Osteoblast (primary cell): ENCODE results near the gene SLC46A1. TPM values are rescaled to one million over a fixed set of nuclear protein-coding genes. Genes with fewer than 3 reads are reported as not detected.

Experiments used
- DNase-seq: peaks from one replicate; pipeline ENCODE4 v3.0.0; 2011; ENCODE audit warnings: low spot score, mixed read lengths; ENCODE audit not compliant: insufficient read length; ENCODE audit errors: missing footprints
- H2AFZ ChIP-seq: 2 replicates; pipeline ENCODE4 v1.6.0; 2011; ENCODE audit warnings: mild to moderate bottlenecking, low read length
- H3K27ac ChIP-seq: 2 replicates; pipeline ENCODE4 v1.5.1; 2011; ENCODE audit warnings: mild to moderate bottlenecking, low read depth, low read length, moderate library complexity
- H3K27me3 ChIP-seq: 2 replicates; pipeline ENCODE4 v1.6.0; 2012; ENCODE audit warnings: mild to moderate bottlenecking, control low read depth, inconsistent platforms, low read length, moderate library complexity; ENCODE audit not compliant: insufficient read depth
- H3K36me3 ChIP-seq: 2 replicates; pipeline ENCODE4 v1.5.1; 2011; ENCODE audit warnings: mild to moderate bottlenecking, low read length, control low read depth, moderate library complexity; ENCODE audit not compliant: insufficient read depth
- H3K4me1 ChIP-seq: 2 replicates; pipeline ENCODE4 v1.5.1; 2011; ENCODE audit warnings: mild to moderate bottlenecking, low read length, control low read depth, moderate library complexity; ENCODE audit not compliant: insufficient read depth
- H3K4me2 ChIP-seq: 2 replicates; pipeline ENCODE4 v1.6.0; 2011; ENCODE audit warnings: mild to moderate bottlenecking, low read length; ENCODE audit not compliant: insufficient read depth
- H3K4me3 ChIP-seq: fragments of 200-600 bp; sonication (generic); 3 replicates; pipeline ENCODE4 v1.5.1; 2012; ENCODE audit warnings: mild to moderate bottlenecking, low read length, inconsistent platforms; ENCODE audit not compliant: insufficient read depth
- H3K79me2 ChIP-seq: 2 replicates; pipeline ENCODE4 v1.6.0; 2012; ENCODE audit warnings: mild to moderate bottlenecking, low read length, control low read depth, inconsistent platforms; ENCODE audit not compliant: insufficient read depth
- H3K9me3 ChIP-seq: 2 replicates; pipeline ENCODE4 v1.5.1; 2011; ENCODE audit warnings: low read depth, low read length, control low read depth
- H4K20me1 ChIP-seq: 2 replicates; pipeline ENCODE4 v1.6.0; 2012; ENCODE audit warnings: mild to moderate bottlenecking, low read length, control low read depth; ENCODE audit not compliant: insufficient read depth
- total RNA-seq: library from RNA; depleted of rRNA; stranded (reverse); fragments of >200 nt; gene quantifications from 2 replicates; pipeline ENCODE4 v1.2.3, GENCODE V29; 2012
- TF ChIP-seq, protein P1 (sequence below): IDR thresholded peaks from 2 replicates; pipeline ENCODE4 v1.5.1; 2011; ENCODE audit warnings: mild to moderate bottlenecking, low read depth, low read length, moderate library complexity; ENCODE audit errors: extremely low read depth

The SLC46A1 gene
- total RNA-seq, 1 donor, result 8.0 TPM

GRCh38 chr17:28357901-28358197, 48.2 kb downstream of the SLC46A1 start:
- Histone ChIP-seq H2AFZ (peak overlapping the region; percentile 90), H3K4me1 (peaks cover 17% of the 10 kb centered on the region), H3K79me2 (peaks cover 50% of the 10 kb centered on the region), H3K4me2 (peak overlapping the region; percentile 88), H3K9me3 (no peaks in the 10 kb centered on the region), H3K36me3 (peaks cover 65% of the 10 kb centered on the region), H3K27ac (peak overlapping the region; percentile 82), H4K20me1 (peaks cover 4% of the 10 kb centered on the region), H3K27me3 (no peaks in the 10 kb centered on the region), H3K4me3 (peak overlapping the region; percentile 89)
- TF ChIP-seq, protein P1, sequence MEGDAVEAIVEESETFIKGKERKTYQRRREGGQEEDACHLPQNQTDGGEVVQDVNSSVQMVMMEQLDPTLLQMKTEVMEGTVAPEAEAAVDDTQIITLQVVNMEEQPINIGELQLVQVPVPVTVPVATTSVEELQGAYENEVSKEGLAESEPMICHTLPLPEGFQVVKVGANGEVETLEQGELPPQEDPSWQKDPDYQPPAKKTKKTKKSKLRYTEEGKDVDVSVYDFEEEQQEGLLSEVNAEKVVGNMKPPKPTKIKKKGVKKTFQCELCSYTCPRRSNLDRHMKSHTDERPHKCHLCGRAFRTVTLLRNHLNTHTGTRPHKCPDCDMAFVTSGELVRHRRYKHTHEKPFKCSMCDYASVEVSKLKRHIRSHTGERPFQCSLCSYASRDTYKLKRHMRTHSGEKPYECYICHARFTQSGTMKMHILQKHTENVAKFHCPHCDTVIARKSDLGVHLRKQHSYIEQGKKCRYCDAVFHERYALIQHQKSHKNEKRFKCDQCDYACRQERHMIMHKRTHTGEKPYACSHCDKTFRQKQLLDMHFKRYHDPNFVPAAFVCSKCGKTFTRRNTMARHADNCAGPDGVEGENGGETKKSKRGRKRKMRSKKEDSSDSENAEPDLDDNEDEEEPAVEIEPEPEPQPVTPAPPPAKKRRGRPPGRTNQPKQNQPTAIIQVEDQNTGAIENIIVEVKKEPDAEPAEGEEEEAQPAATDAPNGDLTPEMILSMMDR, result no peak
- DNase-seq, result no peak

DNA sequence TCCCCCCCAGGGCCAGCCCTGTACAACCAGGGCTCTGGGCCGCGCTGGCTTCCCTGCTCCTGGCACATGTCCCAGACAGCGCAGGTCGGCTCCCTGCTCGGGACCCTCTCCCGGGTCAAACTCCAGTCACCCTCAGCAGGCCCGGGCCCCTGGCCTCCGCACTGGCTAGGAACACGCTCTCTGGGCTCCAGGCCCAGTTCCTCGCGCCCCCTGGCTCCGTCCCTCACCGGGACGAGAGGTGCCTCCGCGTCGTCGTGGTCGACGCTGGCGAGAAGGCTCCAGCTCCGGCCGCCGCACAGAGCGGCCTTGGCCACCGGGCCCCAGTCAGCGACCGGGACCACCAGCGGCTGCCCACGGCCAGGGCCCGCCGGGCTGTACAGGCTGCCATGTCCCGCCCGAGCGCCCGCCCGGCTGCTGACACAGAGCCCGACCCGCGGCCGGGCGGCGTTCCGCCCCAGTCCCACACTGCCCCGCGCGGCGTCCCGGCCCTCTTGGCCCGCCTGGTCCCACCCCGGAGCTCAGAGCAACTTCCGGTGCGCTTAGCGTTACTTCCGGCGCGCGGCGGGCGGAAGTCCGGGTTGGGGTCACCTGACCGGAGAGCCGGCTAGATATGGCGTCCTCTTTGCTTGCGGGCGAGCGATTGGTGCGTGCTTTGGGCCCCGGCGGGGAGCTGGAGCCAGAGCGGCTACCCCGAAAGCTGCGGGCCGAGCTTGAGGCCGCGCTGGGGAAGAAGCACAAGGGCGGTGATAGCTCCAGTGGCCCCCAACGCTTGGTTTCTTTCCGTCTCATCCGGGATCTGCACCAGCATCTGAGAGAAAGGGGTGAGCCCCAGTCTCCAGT, 48.7 kb downstream of the SLC46A1 start, which contains the start of gene POLDIP2:
Gene POLDIP2 (minus strand): TSS at position 467 of the 840 bp plus-strand sequence. CDS start 79 bp downstream, at position 388.
- H3K4me3 ChIP-seq, result peak within 1 kb of the TSS; percentile 89
- peak within 1 kb of the TSS; percentile 90 for H2AFZ ChIP-seq
- no peaks in the 10 kb centered on the region for H3K27me3 ChIP-seq
- H3K4me2 ChIP-seq, result peak within 1 kb of the TSS; percentile 88
- H3K9me3 ChIP-seq, result no peaks in the 10 kb centered on the region
- H3K36me3 ChIP-seq, result peaks cover 64% of the 10 kb centered on the region
- peaks cover 4% of the 10 kb centered on the region for H4K20me1 ChIP-seq
- H3K27ac ChIP-seq, result peak within 1 kb of the TSS; percentile 87
- peaks cover 50% of the 10 kb centered on the region for H3K79me2 ChIP-seq
- peaks cover 17% of the 10 kb centered on the region for H3K4me1 ChIP-seq
- TF ChIP-seq, protein P1, result no peak
- DNase-seq, result peak; percentile 99

- no peak overlapping the region for H2AFZ ChIP-seq
- peaks cover 8% of the 10 kb centered on the region for H4K20me1 ChIP-seq
- peaks cover 85% of the 10 kb centered on the region for H3K36me3 ChIP-seq
Observed at GRCh38 chr17:28350271-28350670, 55.7 kb downstream of the SLC46A1 start.

DNA sequence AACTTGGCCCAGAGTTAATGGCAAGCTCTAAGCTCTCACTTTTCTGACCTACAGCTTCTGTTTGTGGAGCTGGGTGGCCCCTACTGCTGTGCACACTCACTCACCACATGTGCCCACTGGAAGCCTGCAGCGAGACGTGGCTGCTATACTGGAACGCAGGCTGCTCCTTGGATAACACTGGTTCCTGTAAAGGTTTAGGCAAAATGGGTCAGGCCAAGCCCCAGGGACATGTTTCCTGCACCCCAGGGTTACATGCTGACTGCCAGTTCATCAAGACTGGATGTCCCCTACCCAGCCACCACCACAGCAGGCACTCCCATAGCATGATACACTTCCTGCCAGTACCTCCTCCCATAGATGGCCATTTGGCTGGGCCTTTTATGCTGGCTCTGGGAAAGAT, 57.0 kb downstream of the SLC46A1 start:
- Histone ChIP-seq H4K20me1 (peaks cover 8% of the 10 kb centered on the region), H3K27me3 (no peaks in the 10 kb centered on the region), H3K27ac (no peak overlapping the region), H3K36me3 (peaks cover 85% of the 10 kb centered on the region), H3K4me3 (no peak overlapping the region), H3K4me1 (peaks cover 28% of the 10 kb centered on the region), H3K9me3 (no peaks in the 10 kb centered on the region), H2AFZ (no peak overlapping the region), H3K79me2 (peaks cover 8% of the 10 kb centered on the region), H3K4me2 (no peak overlapping the region)
- DNase-seq, result no peak
- TF ChIP-seq, protein P1, result no peak

More at GRCh38 chr17:28350271-28350670, 55.7 kb downstream of the SLC46A1 start:
- TF ChIP-seq, protein P1, result no peak
- no peak overlapping the region for H3K4me2 ChIP-seq
- no peaks in the 10 kb centered on the region for H3K27me3 ChIP-seq
- H3K9me3 ChIP-seq, result no peaks in the 10 kb centered on the region
- H3K27ac ChIP-seq, result no peak overlapping the region
- H3K4me3 ChIP-seq, result no peak overlapping the region
- H3K4me1 ChIP-seq, result peaks cover 28% of the 10 kb centered on the region
- H3K79me2 ChIP-seq, result peaks cover 17% of the 10 kb centered on the region
- DNase-seq, result no peak
